GOT3 (cell line): ENCODE data around the gene HDLBP.
"Not testable (repeated sequence)": the region's sequence is repeated elsewhere in the genome, so short reads cannot be mapped to it uniquely, and the experiment has no call there.

Source experiments
- DNase-seq: peaks from one replicate; lab custom pipeline; 2025; ENCODE audit warnings: mixed read lengths; lab: John Stamatoyannopoulos, UW

HDLBP gene

GRCh38 chr2:241339839-241340630 lies 24.6 kb upstream of the HDLBP start:
- DNase-seq, result no peak

DNA sequence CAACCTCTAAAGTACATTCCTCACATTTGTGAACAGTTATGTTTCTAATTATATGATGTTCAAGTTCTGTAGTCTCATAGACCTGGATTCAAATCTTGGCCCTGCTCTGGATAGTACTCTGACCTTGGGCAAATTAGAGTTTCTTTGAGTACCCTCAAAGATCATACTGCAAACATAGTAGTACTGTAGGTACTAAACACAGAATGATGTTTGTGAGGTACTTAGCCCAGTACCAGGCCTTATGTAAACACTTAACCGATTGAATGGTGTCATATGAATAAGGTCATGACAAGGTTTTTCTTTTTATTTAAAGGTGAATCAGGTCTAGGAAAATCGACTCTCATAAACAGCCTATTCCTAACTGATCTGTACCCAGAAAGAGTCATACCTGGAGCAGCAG lies 19.3 kb upstream of the HDLBP start:
- DNase-seq, result no peak

DNA sequence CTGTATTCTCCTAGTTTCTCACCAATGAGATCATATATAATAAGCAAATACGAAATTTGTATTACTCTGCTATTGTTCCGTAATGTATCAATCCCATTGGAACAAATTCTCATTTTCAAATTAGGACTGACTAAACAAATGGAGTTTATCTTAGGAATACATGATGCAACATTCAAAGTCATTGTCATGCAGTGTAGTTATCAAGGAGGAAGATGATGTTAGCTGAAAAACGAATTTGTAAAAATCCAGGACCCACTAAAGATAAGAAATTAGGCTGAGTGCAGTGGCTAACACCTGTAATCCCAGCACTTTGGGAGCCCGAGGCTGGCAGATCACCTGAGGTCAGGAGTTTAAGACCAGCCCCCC lies 15.1 kb upstream of the HDLBP start:
- DNase-seq, result no peak

DNA sequence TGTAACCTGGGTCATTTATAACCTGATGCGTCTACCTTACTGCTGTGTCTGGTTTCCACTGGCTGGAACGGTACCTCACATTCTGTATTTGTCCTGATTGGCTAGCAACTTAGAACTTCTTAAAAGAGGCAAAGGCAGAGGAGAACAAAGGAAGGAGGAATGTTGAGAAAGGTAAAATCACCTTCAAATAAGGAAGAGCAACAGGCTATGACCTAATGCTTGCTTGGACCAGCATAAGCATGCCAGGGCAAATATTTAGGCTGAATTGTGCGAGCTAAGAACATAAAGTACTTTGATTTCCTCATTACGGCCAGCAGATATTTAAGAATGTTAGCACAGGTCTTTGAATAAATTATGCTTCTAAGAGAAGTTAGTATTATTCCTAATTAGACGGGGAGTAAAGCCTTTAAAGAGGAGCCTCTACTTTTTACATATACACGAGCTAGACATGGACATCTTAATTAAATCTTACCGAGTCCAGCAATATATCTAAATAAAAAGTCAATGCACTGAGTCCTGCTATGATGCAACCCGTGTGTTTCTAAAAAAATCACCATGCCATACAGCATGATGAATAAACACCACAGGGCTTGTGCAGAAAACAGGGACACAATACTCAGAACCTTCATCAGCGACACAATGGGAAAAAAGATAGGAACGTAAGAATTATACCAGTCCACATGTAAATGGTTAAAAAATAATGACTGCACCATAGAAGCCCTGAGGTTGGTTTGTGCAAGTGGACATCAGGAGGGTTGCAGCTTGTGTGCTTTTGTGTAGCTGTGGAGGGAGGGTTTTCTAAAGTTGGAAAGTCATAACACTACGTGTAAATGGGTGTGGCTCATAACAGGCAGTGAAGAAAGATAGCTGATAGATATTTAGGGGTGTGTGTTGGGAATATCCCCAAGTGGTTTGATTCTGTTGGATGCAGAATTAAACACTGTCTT lies 14.5 kb upstream of the HDLBP start:
- no peak for DNase-seq

DNA sequence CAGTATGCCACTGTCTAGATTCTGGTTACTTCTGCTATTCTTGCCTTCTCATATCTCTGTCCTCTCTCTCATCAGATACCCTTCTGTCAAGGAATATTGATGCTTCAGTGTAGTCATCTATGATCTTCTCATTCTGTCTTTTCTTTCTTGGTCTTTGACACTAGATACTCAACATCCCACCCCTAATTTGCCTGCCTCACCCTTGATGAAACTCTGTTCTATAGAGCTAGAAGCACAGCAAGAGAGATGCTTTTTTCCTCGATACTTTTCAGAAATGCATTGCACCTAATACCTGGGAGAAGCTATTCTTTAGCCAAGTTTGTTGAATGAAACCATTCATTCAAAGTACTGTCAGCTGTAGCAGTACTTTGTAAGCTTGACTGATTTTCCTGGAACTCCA lies 9.8 kb upstream of the HDLBP start:
- no peak for DNase-seq

DNA sequence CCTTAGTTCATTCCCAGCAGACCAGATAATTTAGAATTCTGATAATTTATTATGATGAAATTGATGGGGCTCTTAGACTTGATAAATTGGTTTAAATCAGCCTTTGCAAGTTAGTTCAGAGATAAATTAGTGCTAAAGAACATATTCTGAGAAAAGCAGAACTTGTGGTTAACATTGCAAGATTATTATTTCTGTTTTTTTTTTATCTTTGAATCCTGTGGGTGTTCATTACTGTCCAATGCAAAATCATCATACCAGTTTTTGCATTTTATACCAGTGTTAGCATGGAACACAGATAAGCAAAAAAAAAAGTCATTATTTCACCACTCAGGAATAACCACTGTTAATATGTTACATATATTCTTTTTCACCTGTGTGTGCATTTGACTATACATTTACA lies 9.3 kb upstream of the HDLBP start:
- DNase-seq, result no peak

- no peak for DNase-seq
These were observed 8.3 kb upstream of the HDLBP start for GRCh38 chr2:241323778-241324177.

DNA sequence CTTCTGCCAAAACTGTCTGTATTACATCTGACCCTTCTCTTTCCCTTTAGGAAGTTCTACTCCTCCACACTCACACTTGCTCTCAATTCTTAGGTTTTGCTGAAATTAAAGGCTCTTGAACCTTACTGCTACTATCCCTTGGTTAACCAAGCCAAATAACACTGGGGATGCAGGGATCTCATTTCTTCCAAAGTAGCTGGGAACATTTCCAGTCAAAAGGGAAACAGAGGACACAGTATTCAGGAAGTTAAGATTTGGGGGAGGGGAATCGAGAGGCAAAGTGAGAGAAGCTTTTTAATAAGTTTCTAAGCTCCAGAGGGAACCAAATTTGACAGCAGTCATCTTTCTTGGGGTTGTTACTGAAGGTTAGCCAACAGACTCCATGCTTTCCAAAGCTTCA lies 6.4 kb upstream of the HDLBP start:
- no peak for DNase-seq

- DNase-seq, result no peak
These were observed 5.6 kb upstream of the HDLBP start for GRCh38 chr2:241321033-241321432.

GRCh38 chr2:241320394-241320793 lies 4.9 kb upstream of the HDLBP start:
- DNase-seq, result no peak

- DNase-seq, result not testable (repeated sequence)
These were observed 3.4 kb upstream of the HDLBP start for GRCh38 chr2:241318830-241319229.

GRCh38 chr2:241317391-241317790 lies 1.9 kb upstream of the HDLBP start:
- no peak for DNase-seq

- DNase-seq, result no peak
These were observed 1.4 kb upstream of the HDLBP start for GRCh38 chr2:241316825-241317224.

- peak; percentile 56 for DNase-seq
These were observed 583 bp upstream of the HDLBP start, which contains the start of gene SEPTIN2 for GRCh38 chr2:241315879-241316631. SEPTIN2 (plus strand) TSS chr2:241315925; CDS start chr2:241324233, 8,308 bp downstream.

- no peak for DNase-seq
These were observed 1.0 kb downstream of the HDLBP start for GRCh38 chr2:241314226-241315092.

- no peak for DNase-seq
These were observed 1.9 kb downstream of the HDLBP start for GRCh38 chr2:241313543-241314095.

- no peak for DNase-seq
These were observed 3.4 kb downstream of the HDLBP start for GRCh38 chr2:241312082-241312481.

DNA sequence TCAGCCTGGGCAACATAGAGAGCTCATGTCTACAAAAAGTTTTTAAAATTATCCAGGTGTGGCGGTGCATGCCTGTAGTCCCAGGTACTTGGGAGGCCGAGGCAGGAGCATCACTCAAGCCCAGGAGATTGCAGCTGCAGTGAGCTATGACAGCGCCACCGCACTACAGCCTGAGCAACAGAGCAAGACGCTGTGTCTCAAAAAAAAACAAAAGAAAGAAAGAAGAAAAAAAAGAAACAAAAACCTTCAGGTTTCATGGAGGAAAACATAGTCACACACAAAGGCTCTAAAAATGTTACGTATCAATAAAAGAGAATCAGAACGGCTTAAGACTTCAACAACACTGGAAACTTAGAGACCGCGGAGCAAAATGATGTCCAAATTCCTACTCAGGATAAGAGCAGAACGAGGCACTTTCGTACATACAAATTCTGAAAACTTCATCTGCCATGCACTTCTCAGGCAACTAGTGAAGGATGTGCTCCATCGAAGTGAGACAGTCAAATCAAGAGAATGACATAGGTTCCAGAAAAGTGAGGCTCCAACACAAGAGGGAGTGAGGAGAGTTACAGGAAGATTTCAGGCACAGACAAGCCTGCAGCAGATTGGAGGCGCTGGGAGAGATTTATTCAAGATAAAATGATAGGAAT lies 4.4 kb downstream of the HDLBP start:
- DNase-seq, result no peak

DNA sequence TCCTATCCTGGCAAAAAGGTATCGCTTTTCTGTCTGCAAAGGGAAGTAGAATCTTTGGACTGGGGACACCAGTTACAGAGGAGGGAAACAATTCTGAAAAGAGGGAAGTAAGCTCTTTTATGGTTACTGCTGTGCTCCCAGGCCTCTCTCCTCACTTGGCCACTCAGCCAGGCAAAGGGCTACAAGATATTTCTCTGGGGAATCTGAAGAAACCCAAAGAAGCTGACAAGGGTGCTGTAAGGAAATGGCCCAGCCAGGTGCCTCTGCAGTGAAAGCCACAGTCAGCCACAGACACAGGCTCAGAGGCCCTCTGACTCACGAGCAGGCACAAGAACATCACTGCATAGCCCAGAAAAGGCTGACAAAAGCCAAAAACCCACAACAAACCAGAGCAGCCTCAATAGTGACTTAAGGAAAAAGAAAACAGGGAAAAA lies 5.8 kb downstream of the HDLBP start:
- no peak for DNase-seq

GRCh38 chr2:241308832-241309500 lies 6.5 kb downstream of the HDLBP start:
- no peak for DNase-seq
